Measurements from ENCODE around the gene RFC3.
"Not testable (repeated sequence)": the region's sequence is repeated elsewhere in the genome, so short reads cannot be mapped to it uniquely, and the experiment has no call there.

Gene RFC3

GRCh38 chr13:33806470-33807248 is 11.3 kb upstream of the RFC3 start:
- Histone ChIP-seq H3K4me3 (ENCODE audit: low read depth in 1 of 5, low read length in 5 of 5) (no peak overlapping the region), H3K27me3 (ENCODE audit: control insufficient read depth in 5 of 5, insufficient read depth in 4 of 5, low read length in 5 of 5) (no peaks in the 10 kb centered on the region), H3K36me3 (ENCODE audit: control insufficient read depth in 5 of 5, insufficient read depth in 5 of 5, low read length in 5 of 5) (no peaks in the 10 kb centered on the region), H3K27ac (ENCODE audit: low read depth, low read length) (no peak overlapping the region), H3K9ac (ENCODE audit: low read length in 5 of 5) (no peak overlapping the region), H3K4me1 (ENCODE audit: control insufficient read depth in 5 of 5, insufficient read depth in 5 of 5, low read length in 5 of 5) (no peaks in the 10 kb centered on the region), H3K9me3 (ENCODE audit: control insufficient read depth in 5 of 5, low read length in 5 of 5) (no peaks in the 10 kb centered on the region)

GRCh38 chr13:33812829-33813228 is 5.1 kb upstream of the RFC3 start:
- not testable (repeated sequence) for H3K4me3 ChIP-seq (ENCODE audit: low read depth in 1 of 5, low read length in 5 of 5); H3K27ac ChIP-seq (ENCODE audit: low read depth, low read length); H3K36me3 ChIP-seq (ENCODE audit: control insufficient read depth in 5 of 5, insufficient read depth in 5 of 5, low read length in 5 of 5); H3K9me3 ChIP-seq (ENCODE audit: control insufficient read depth in 5 of 5, low read length in 5 of 5); H3K9ac ChIP-seq (ENCODE audit: low read length in 5 of 5); H3K27me3 ChIP-seq (ENCODE audit: control insufficient read depth in 5 of 5, insufficient read depth in 4 of 5, low read length in 5 of 5); H3K4me1 ChIP-seq (ENCODE audit: control insufficient read depth in 5 of 5, insufficient read depth in 5 of 5, low read length in 5 of 5)

GRCh38 chr13:33815011-33815550 is 2.9 kb upstream of the RFC3 start:
- H3K4me3 ChIP-seq (ENCODE audit: low read depth in 1 of 5, low read length in 5 of 5): no peak overlapping the region
- peaks cover 0 to 16% (median 13%) of the 10 kb centered on the region in 5 donors for H3K4me1 ChIP-seq (ENCODE audit: control insufficient read depth in 5 of 5, insufficient read depth in 5 of 5, low read length in 5 of 5)
- no peaks in the 10 kb centered on the region for H3K36me3 ChIP-seq (ENCODE audit: control insufficient read depth in 5 of 5, insufficient read depth in 5 of 5, low read length in 5 of 5)
- no peaks in the 10 kb centered on the region for H3K27me3 ChIP-seq (ENCODE audit: control insufficient read depth in 5 of 5, insufficient read depth in 4 of 5, low read length in 5 of 5)
- H3K27ac ChIP-seq (ENCODE audit: low read depth, low read length): no peak overlapping the region
- H3K9ac ChIP-seq (ENCODE audit: low read length in 5 of 5): no peak overlapping the region
- H3K9me3 ChIP-seq (ENCODE audit: control insufficient read depth in 5 of 5, low read length in 5 of 5): no peaks in the 10 kb centered on the region

- Histone ChIP-seq H3K4me1 (ENCODE audit: control insufficient read depth in 5 of 5, insufficient read depth in 5 of 5, low read length in 5 of 5) (peaks cover 0 to 16% (median 13%) of the 10 kb centered on the region in 5 donors), H3K9me3 (ENCODE audit: control insufficient read depth in 5 of 5, low read length in 5 of 5) (no peaks in the 10 kb centered on the region), H3K4me3 (ENCODE audit: low read depth in 1 of 5, low read length in 5 of 5) (peak overlapping the region in 2 of 5 donors; percentile 89 to 92)
These were observed 1.0 kb upstream of the RFC3 start for GRCh38 chr13:33816912-33817311.

GRCh38 chr13:33817513-33817900 is 442 bp upstream of the RFC3 start:
- H3K4me3 ChIP-seq (ENCODE audit: low read depth in 1 of 5, low read length in 5 of 5): peak overlapping the region; percentile 84 to 95 (median 92)
- H3K4me1 ChIP-seq (ENCODE audit: control insufficient read depth in 5 of 5, insufficient read depth in 5 of 5, low read length in 5 of 5): peaks cover 0 to 16% (median 13%) of the 10 kb centered on the region in 5 donors
- no peaks in the 10 kb centered on the region for H3K27me3 ChIP-seq (ENCODE audit: control insufficient read depth in 5 of 5, insufficient read depth in 4 of 5, low read length in 5 of 5)
- peak overlapping the region; percentile 60 for H3K27ac ChIP-seq (ENCODE audit: low read depth, low read length)
- no peaks in the 10 kb centered on the region for H3K9me3 ChIP-seq (ENCODE audit: control insufficient read depth in 5 of 5, low read length in 5 of 5)
- H3K9ac ChIP-seq (ENCODE audit: low read length in 5 of 5): peak overlapping the region in 4 of 5 donors; percentile 45 to 91 (median 89)
- H3K36me3 ChIP-seq (ENCODE audit: control insufficient read depth in 5 of 5, insufficient read depth in 5 of 5, low read length in 5 of 5): peaks cover 0 to 9% (median 3%) of the 10 kb centered on the region in 5 donors

More at GRCh38 chr13:33816912-33817311, 1.0 kb upstream of the RFC3 start:
- no peaks in the 10 kb centered on the region for H3K27me3 ChIP-seq (ENCODE audit: control insufficient read depth in 5 of 5, insufficient read depth in 4 of 5, low read length in 5 of 5)
- H3K36me3 ChIP-seq (ENCODE audit: control insufficient read depth in 5 of 5, insufficient read depth in 5 of 5, low read length in 5 of 5): peaks cover 0 to 9% (median 3%) of the 10 kb centered on the region in 5 donors
- no peak overlapping the region for H3K9ac ChIP-seq (ENCODE audit: low read length in 5 of 5)
- no peak overlapping the region for H3K27ac ChIP-seq (ENCODE audit: low read depth, low read length)

- Histone ChIP-seq H3K4me3 (ENCODE audit: low read depth in 1 of 5, low read length in 5 of 5) (no peak overlapping the region), H3K27me3 (ENCODE audit: control insufficient read depth in 5 of 5, insufficient read depth in 4 of 5, low read length in 5 of 5) (no peaks in the 10 kb centered on the region), H3K9ac (ENCODE audit: low read length in 5 of 5) (no peak overlapping the region), H3K4me1 (ENCODE audit: control insufficient read depth in 5 of 5, insufficient read depth in 5 of 5, low read length in 5 of 5) (no peaks in the 10 kb centered on the region), H3K9me3 (ENCODE audit: control insufficient read depth in 5 of 5, low read length in 5 of 5) (no peaks in the 10 kb centered on the region), H3K27ac (ENCODE audit: low read depth, low read length) (no peak overlapping the region), H3K36me3 (ENCODE audit: control insufficient read depth in 5 of 5, insufficient read depth in 5 of 5, low read length in 5 of 5) (peaks cover 11 to 22% (median 18%) of the 10 kb centered on the region in 5 donors)
These were observed 7.1 kb downstream of the RFC3 start for GRCh38 chr13:33825083-33825482.

GRCh38 chr13:33827139-33827538 is 9.2 kb downstream of the RFC3 start:
- no peak overlapping the region for H3K27ac ChIP-seq (ENCODE audit: low read depth, low read length)
- peaks cover 18 to 33% (median 28%) of the 10 kb centered on the region in 5 donors for H3K36me3 ChIP-seq (ENCODE audit: control insufficient read depth in 5 of 5, insufficient read depth in 5 of 5, low read length in 5 of 5)
- no peak overlapping the region for H3K4me3 ChIP-seq (ENCODE audit: low read depth in 1 of 5, low read length in 5 of 5)
- H3K27me3 ChIP-seq (ENCODE audit: control insufficient read depth in 5 of 5, insufficient read depth in 4 of 5, low read length in 5 of 5): no peaks in the 10 kb centered on the region
- no peak overlapping the region for H3K9ac ChIP-seq (ENCODE audit: low read length in 5 of 5)
- H3K9me3 ChIP-seq (ENCODE audit: control insufficient read depth in 5 of 5, low read length in 5 of 5): no peaks in the 10 kb centered on the region
- no peaks in the 10 kb centered on the region for H3K4me1 ChIP-seq (ENCODE audit: control insufficient read depth in 5 of 5, insufficient read depth in 5 of 5, low read length in 5 of 5)

GRCh38 chr13:33828431-33829129 is 10.6 kb downstream of the RFC3 start:
- H3K9me3 ChIP-seq (ENCODE audit: control insufficient read depth in 5 of 5, low read length in 5 of 5): no peaks in the 10 kb centered on the region
- H3K27me3 ChIP-seq (ENCODE audit: control insufficient read depth in 5 of 5, insufficient read depth in 4 of 5, low read length in 5 of 5): no peaks in the 10 kb centered on the region
- peaks cover 0 to under 1% (median 0%) of the 10 kb centered on the region in 5 donors for H3K4me1 ChIP-seq (ENCODE audit: control insufficient read depth in 5 of 5, insufficient read depth in 5 of 5, low read length in 5 of 5)
- H3K9ac ChIP-seq (ENCODE audit: low read length in 5 of 5): no peak overlapping the region
- H3K36me3 ChIP-seq (ENCODE audit: control insufficient read depth in 5 of 5, insufficient read depth in 5 of 5, low read length in 5 of 5): peaks cover 18 to 39% (median 28%) of the 10 kb centered on the region in 5 donors
- H3K4me3 ChIP-seq (ENCODE audit: low read depth in 1 of 5, low read length in 5 of 5): no peak overlapping the region
- H3K27ac ChIP-seq (ENCODE audit: low read depth, low read length): no peak overlapping the region

GRCh38 chr13:33832872-33833271 is 14.9 kb downstream of the RFC3 start:
- no peaks in the 10 kb centered on the region for H3K9me3 ChIP-seq (ENCODE audit: control insufficient read depth in 5 of 5, low read length in 5 of 5)
- no peak overlapping the region for H3K9ac ChIP-seq (ENCODE audit: low read length in 5 of 5)
- H3K27ac ChIP-seq (ENCODE audit: low read depth, low read length): peak overlapping the region; percentile 22
- peaks cover 0 to 3% (median 0%) of the 10 kb centered on the region in 5 donors for H3K4me1 ChIP-seq (ENCODE audit: control insufficient read depth in 5 of 5, insufficient read depth in 5 of 5, low read length in 5 of 5)
- H3K4me3 ChIP-seq (ENCODE audit: low read depth in 1 of 5, low read length in 5 of 5): no peak overlapping the region
- peaks cover 17 to 45% (median 34%) of the 10 kb centered on the region in 5 donors for H3K36me3 ChIP-seq (ENCODE audit: control insufficient read depth in 5 of 5, insufficient read depth in 5 of 5, low read length in 5 of 5)
- H3K27me3 ChIP-seq (ENCODE audit: control insufficient read depth in 5 of 5, insufficient read depth in 4 of 5, low read length in 5 of 5): no peaks in the 10 kb centered on the region

- Histone ChIP-seq H3K4me1 (ENCODE audit: control insufficient read depth in 5 of 5, insufficient read depth in 5 of 5, low read length in 5 of 5) (peaks cover 0 to 2% (median 0%) of the 10 kb centered on the region in 5 donors), H3K9me3 (ENCODE audit: control insufficient read depth in 5 of 5, low read length in 5 of 5) (no peaks in the 10 kb centered on the region), H3K4me3 (ENCODE audit: low read depth in 1 of 5, low read length in 5 of 5) (no peak overlapping the region), H3K27me3 (ENCODE audit: control insufficient read depth in 5 of 5, insufficient read depth in 4 of 5, low read length in 5 of 5) (no peaks in the 10 kb centered on the region), H3K27ac (ENCODE audit: low read depth, low read length) (no peak overlapping the region), H3K36me3 (ENCODE audit: control insufficient read depth in 5 of 5, insufficient read depth in 5 of 5, low read length in 5 of 5) (peaks cover 2 to 21% (median 12%) of the 10 kb centered on the region in 5 donors), H3K9ac (ENCODE audit: low read length in 5 of 5) (no peak overlapping the region)
These were observed 20.7 kb downstream of the RFC3 start for GRCh38 chr13:33838647-33839046.
